A673 (cell line): ENCODE data around the gene OR10R2.

ENCODE experiments used
- EZH2 ChIP-seq: fragments of 200-600 bp; sonication (generic); IDR thresholded peaks from 2 replicates; pipeline ENCODE4 v1.6.1; 2017; ENCODE audit warnings: borderline replicate concordance, low read depth, mild to moderate bottlenecking, mixed read lengths, antibody characterized with exemption, low read length; ENCODE audit not compliant: poor library complexity, severe bottlenecking
- TF ChIP-seq, protein P1 (sequence below): fragments of 300-800, 200-600 bp; sonication (generic); conservative IDR thresholded peaks from 2 replicates; pipeline ENCODE4 v1.5.1; 2017; ENCODE audit warnings: low read depth, mild to moderate bottlenecking, antibody characterized with exemption, low read length, moderate library complexity, mixed read lengths

GRCh38 chr1:158458263-158458662 lies 13.8 kb upstream of the OR10R2 start:
- TF ChIP-seq, protein P1, sequence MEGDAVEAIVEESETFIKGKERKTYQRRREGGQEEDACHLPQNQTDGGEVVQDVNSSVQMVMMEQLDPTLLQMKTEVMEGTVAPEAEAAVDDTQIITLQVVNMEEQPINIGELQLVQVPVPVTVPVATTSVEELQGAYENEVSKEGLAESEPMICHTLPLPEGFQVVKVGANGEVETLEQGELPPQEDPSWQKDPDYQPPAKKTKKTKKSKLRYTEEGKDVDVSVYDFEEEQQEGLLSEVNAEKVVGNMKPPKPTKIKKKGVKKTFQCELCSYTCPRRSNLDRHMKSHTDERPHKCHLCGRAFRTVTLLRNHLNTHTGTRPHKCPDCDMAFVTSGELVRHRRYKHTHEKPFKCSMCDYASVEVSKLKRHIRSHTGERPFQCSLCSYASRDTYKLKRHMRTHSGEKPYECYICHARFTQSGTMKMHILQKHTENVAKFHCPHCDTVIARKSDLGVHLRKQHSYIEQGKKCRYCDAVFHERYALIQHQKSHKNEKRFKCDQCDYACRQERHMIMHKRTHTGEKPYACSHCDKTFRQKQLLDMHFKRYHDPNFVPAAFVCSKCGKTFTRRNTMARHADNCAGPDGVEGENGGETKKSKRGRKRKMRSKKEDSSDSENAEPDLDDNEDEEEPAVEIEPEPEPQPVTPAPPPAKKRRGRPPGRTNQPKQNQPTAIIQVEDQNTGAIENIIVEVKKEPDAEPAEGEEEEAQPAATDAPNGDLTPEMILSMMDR, result no peak
- no peak for TF ChIP-seq EZH2
